GM19023 (cell line): ENCODE data around the gene DDX52.
A peak's percentile ranks its signal among the peaks of the same experiment; 100 is the strongest.
"Not testable (repeated sequence)": the region's sequence is repeated elsewhere in the genome, so short reads cannot be mapped to it uniquely, and the experiment has no call there.

ENCODE experiments used
- ATAC-seq: cut with Tn5 transposase; IDR thresholded peaks from one replicate; pipeline ENCODE4 v1.9.1; 2021; ENCODE audit warnings: mild to moderate bottlenecking, moderate library complexity; ENCODE audit not compliant: unreplicated experiment

Gene DDX52

GRCh38 chr17:37651849-37652248 lies 8.6 kb upstream of the DDX52 start:
- no peak for ATAC-seq

GRCh38 chr17:37650419-37651003 lies 7.3 kb upstream of the DDX52 start:
- no peak for ATAC-seq

GRCh38 chr17:37648555-37648954 lies 5.3 kb upstream of the DDX52 start:
- no peak for ATAC-seq

GRCh38 chr17:37647856-37648255 lies 4.6 kb upstream of the DDX52 start:
- no peak for ATAC-seq

GRCh38 chr17:37643869-37644268 lies 623 bp upstream of the DDX52 start:
- no peak for ATAC-seq

- no peak for ATAC-seq
These were observed 565 bp downstream of the DDX52 start for GRCh38 chr17:37642681-37643080.

GRCh38 chr17:37640015-37640414 lies 3.2 kb downstream of the DDX52 start:
- ATAC-seq: no peak

- no peak for ATAC-seq
These were observed 5.3 kb downstream of the DDX52 start for GRCh38 chr17:37637956-37638355.

- ATAC-seq: not testable (repeated sequence)
These were observed 26.8 kb downstream of the DDX52 start for GRCh38 chr17:37616430-37616829.

GRCh38 chr17:37614823-37615222 lies 28.4 kb downstream of the DDX52 start:
- no peak for ATAC-seq

- ATAC-seq: no peak
These were observed 28.9 kb downstream of the DDX52 start for GRCh38 chr17:37614391-37614790.

GRCh38 chr17:37610971-37611370 lies 32.3 kb downstream of the DDX52 start:
- ATAC-seq: no peak

GRCh38 chr17:37610041-37610420 lies 33.2 kb downstream of the DDX52 start:
- ATAC-seq: not testable (repeated sequence)

GRCh38 chr17:37609170-37610040 lies 33.8 kb downstream of the DDX52 start, which contains the start of gene SYNRG:
TSS of gene SYNRG (minus strand) at chr17:37609418. CDS start at chr17:37609355, 63 bp downstream.
- ATAC-seq: peak; percentile 93

- ATAC-seq: peak; percentile 27
These were observed 34.7 kb downstream of the DDX52 start for GRCh38 chr17:37608351-37609169.

- ATAC-seq: no peak
These were observed 35.5 kb downstream of the DDX52 start for GRCh38 chr17:37607637-37608331.

GRCh38 chr17:37605813-37606505 lies 37.3 kb downstream of the DDX52 start:
- no peak for ATAC-seq

- no peak for ATAC-seq
These were observed 38.2 kb downstream of the DDX52 start for GRCh38 chr17:37605081-37605480.

- no peak for ATAC-seq
These were observed 38.7 kb downstream of the DDX52 start for GRCh38 chr17:37604556-37604955.

GRCh38 chr17:37598145-37598544 lies 45.1 kb downstream of the DDX52 start:
- no peak for ATAC-seq
